Heart right ventricle (tissue), 16 donors: ENCODE results near the gene SPRR2A. TPM values are rescaled to one million over a fixed set of nuclear protein-coding genes. Genes with fewer than 3 reads are reported as not detected.
"Not testable (repeated sequence)": the region's sequence is repeated elsewhere in the genome, so short reads cannot be mapped to it uniquely, and the experiment has no call there.

Experiments used
- ATAC-seq, 8 donors: fragments of 200-7000 bp; cut with Tn5 transposase; one replicate each; pipeline ENCODE4 v1.9.1; 2020; ENCODE audit warnings: mild to moderate bottlenecking in 8 of 8, moderate library complexity in 8 of 8, moderate number of reproducible peaks in 1 of 8
- DNase-seq, 2 donors: peaks; one replicate each; pipeline ENCODE4 v3.0.0-alpha.2; 2020
- H3K27ac ChIP-seq, 10 donors: fragments of 200-600 bp; sonication (generic) in 2 of 10; one replicate each; pipeline versions ENCODE4 v1.5.0 to v1.8.0; 2020 to 2022; ENCODE audit warnings: mild to moderate bottlenecking in 3 of 10
- H3K27me3 ChIP-seq, 7 donors: fragments of 200-600 bp; one replicate each; pipeline ENCODE4 v1.8.0; 2021 to 2022; ENCODE audit warnings: mild to moderate bottlenecking in 2 of 7
- H3K36me3 ChIP-seq, 9 donors: fragments of 200-600 bp; sonication (generic) in 1 of 9; one replicate each; pipeline versions ENCODE4 v1.5.0 to v1.8.0; 2020 to 2022; ENCODE audit warnings: mild to moderate bottlenecking in 2 of 9
- H3K4me1 ChIP-seq, 9 donors: fragments of 200-600 bp; sonication (generic) in 1 of 9; one replicate each; pipeline versions ENCODE4 v1.5.0 to v1.8.0; 2020 to 2022; ENCODE audit warnings: mild to moderate bottlenecking in 4 of 9
- H3K4me3 ChIP-seq, 10 donors: fragments of 200-600 bp; sonication (generic) in 2 of 10; one replicate each; pipeline versions ENCODE4 v1.5.0 to v1.8.0; 2020 to 2022; ENCODE audit warnings: mild to moderate bottlenecking in 7 of 10, moderate library complexity in 2 of 10
- H3K9me3 ChIP-seq, 11 donors: fragments of 200-600 bp in 10 of 11; sonication (generic) in 2 of 11; one replicate each; pipeline versions ENCODE4 v1.5.0 to v1.8.0; 2013 to 2022; ENCODE audit warnings: mild to moderate bottlenecking in 2 of 11, control low read depth in 1 of 11, moderate library complexity in 1 of 11
- WGBS, 2 donors: extraction: QIAGEN DNeasy Blood & Tissue Kit; methylation state at CpG; one replicate each; pipeline ENCODE4 v1.1.7; 2013; ENCODE audit warnings: inconsistent platforms in 1 of 2; 5-methylcytosine and 5-hydroxymethylcytosine counted together
- intact Hi-C, 10 donors: fragments of 100-400 bp; cut with DNase I; formaldehyde crosslinking; loops; one replicate each; pipeline versions ENCODE4 v1.11.1 to v1.14.2; 2022
- polyA plus RNA-seq, 2 donors: library from polyadenylated mRNA; stranded (reverse); fragments of 200-250 nt; gene quantifications; one replicate each; pipeline ENCODE4 v1.2.3, GENCODE V29; 2013
- total RNA-seq, 10 donors: library from RNA; stranded (reverse); fragmentation: NEBNext Ultra II Directional in 3 of 10; extraction: Animal tissue kit (Norgen Biotek cat#: 25700) in 3 of 10; gene quantifications; one replicate each; pipeline versions ENCODE4 v1.2.1 to v1.2.4, GENCODE V29; 2021 to 2023
- TF ChIP-seq, protein P1 (sequence below), 9 donors: fragments of 200-600 bp; sonication (generic) in 2 of 9; IDR thresholded peaks; one replicate each; pipeline versions ENCODE4 v1.5.0 to v1.8.0; 2021 to 2022; ENCODE audit warnings: antibody characterized with exemption in 9 of 9, mild to moderate bottlenecking in 5 of 9, moderate library complexity in 1 of 9
- donor health status: Arrhythmogenic right ventricular cardiomyopathy.
- donor health status: ischemic (EF 13 %, LVEDD 7.1; RV severe dilation, severe dysfunction).
- donor health status: healthy with polysubstance abuse.
- donor health status: DM: no; HTN: yes; CAD: no.
- donor health status: DM: no; HTN: no; CAD: no.
- donor health status: ischemic (EF 25% LVEDD 6.9; RV normal size, moderate dysfunction).
- donor health status: ischemic (EF 25% LVEDD 5.7; RV mildly dilated, moderate dysfunction).
- donor health status: healthy.
- donor health status: DM: yes; HTN: yes; CAD: no.
- donor health status: Ischemic cardiomyopathy.
- donor health status: ischemic (EF 35%, LVEDD 5.7; RV mildly dilated, moderate dysfunction).
- donor health status: nonischemic (EF 11% LVEDD 7.7; RV severe dilation, severe dysfunction).
- donor health status: DM: yes; HTN: yes; CAD: no.
- donor health status: PGD.
- donor health status: ischemic (EF 29% LVEDD 5.4; RV normal size, mild dysfunction).
- donor health status: nonischemic (EF 23%, LVEDD 6.1; RV moderate dilation, normal function).

Gene SPRR2A
- total and polyA plus RNA-seq, 12 donors: 0.35 TPM; not detected in 11

DNA sequence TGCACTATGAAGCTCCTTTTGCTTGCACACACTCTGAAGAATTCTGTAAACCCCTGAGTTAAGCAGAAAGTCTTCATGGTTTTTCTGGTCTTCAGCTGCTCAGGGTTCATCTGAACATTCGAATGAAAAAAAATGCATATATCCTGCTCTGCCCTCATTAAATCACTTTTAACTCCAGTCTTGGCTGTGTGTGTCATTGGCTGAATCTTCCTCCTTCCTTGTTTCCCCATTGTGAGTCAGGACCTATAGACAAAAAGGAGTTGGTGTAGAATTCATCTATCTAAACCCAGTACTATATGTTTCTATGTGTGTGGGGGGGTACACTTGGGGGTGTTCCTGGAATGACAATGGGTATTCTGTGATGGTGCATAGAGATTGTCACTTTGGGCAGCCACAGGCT lies 32.9 kb downstream of the SPRR2A start:
- DNase-seq: no peak
- TF ChIP-seq, protein P1, sequence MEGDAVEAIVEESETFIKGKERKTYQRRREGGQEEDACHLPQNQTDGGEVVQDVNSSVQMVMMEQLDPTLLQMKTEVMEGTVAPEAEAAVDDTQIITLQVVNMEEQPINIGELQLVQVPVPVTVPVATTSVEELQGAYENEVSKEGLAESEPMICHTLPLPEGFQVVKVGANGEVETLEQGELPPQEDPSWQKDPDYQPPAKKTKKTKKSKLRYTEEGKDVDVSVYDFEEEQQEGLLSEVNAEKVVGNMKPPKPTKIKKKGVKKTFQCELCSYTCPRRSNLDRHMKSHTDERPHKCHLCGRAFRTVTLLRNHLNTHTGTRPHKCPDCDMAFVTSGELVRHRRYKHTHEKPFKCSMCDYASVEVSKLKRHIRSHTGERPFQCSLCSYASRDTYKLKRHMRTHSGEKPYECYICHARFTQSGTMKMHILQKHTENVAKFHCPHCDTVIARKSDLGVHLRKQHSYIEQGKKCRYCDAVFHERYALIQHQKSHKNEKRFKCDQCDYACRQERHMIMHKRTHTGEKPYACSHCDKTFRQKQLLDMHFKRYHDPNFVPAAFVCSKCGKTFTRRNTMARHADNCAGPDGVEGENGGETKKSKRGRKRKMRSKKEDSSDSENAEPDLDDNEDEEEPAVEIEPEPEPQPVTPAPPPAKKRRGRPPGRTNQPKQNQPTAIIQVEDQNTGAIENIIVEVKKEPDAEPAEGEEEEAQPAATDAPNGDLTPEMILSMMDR (IDR thresholded peaks at IDR 0.05): no peak
- Histone ChIP-seq H3K27ac (no peak overlapping the region), H3K36me3 (no peaks in the 10 kb centered on the region), H3K9me3 (peaks cover 0 to 4% (median 0%) of the 10 kb centered on the region in 11 donors), H3K27me3 (peaks cover 0 to 2% (median 0%) of the 10 kb centered on the region in 7 donors), H3K4me1 (no peaks in the 10 kb centered on the region), H3K4me3 (no peak overlapping the region)
- intact Hi-C loops: no loop called here
- 79 to 84% methylated on average over 1 of the region's 1 CpG for WGBS, 2 donors
- no peak for ATAC-seq

DNA sequence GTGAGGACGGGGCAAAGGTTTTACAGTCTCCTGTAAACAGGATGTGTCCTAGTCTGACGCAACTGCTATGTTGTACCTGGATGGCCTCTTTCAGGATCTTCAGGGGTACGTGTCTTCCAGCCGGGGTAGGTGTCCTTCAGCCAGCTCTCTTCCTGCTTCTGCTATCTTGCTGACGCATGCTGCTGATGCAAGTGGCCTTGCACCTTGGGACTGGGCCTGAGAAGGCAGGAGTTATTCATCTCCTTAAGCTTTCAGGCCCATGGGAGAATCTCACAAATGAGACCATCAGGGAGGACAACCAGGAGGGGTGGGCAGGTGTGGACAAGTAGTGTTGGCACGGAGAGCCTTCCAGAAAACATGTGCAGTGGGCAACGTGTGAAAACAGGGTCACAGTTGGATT lies 34.2 kb downstream of the SPRR2A start:
- Histone ChIP-seq H3K9me3 (no peaks in the 10 kb centered on the region), H3K4me3 (no peak overlapping the region), H3K27ac (no peak overlapping the region), H3K4me1 (no peaks in the 10 kb centered on the region), H3K36me3 (no peaks in the 10 kb centered on the region), H3K27me3 (no peaks in the 10 kb centered on the region)
- TF ChIP-seq, protein P1 (IDR thresholded peaks at IDR 0.05): no peak
- no peak for DNase-seq
- ATAC-seq: no peak
- intact Hi-C loops: no loop called here
- 81 to 82% methylated on average over 7 of the region's 7 CpGs for WGBS, 2 donors

DNA sequence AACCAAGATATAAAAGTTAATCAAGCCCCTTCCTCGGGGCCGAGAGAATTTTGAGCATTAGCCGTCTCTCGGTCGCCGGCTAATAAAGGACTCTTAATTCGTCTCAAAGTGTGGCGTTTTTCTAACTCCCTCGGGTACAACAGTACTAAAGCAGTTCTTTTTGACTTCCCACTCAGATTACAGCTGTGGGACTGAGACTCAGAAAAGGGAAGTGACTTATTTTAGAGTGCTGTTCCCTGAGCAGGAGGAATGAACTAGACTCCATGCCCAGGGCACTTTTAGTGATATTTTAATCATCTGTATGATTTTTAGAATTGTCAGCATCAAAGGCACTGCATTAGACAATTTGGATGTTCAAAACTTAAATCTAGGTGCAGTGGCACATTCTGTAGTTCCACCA lies 35.0 kb downstream of the SPRR2A start:
- H3K9me3 ChIP-seq, intact Hi-C loops, DNase-seq, H3K4me3 ChIP-seq, H3K4me1 ChIP-seq, H3K27ac ChIP-seq, ATAC-seq, H3K36me3 ChIP-seq, H3K27me3 ChIP-seq: not testable (repeated sequence)
- WGBS, 2 donors: 38 to 50% methylated on average over 9 of the region's 9 CpGs

DNA sequence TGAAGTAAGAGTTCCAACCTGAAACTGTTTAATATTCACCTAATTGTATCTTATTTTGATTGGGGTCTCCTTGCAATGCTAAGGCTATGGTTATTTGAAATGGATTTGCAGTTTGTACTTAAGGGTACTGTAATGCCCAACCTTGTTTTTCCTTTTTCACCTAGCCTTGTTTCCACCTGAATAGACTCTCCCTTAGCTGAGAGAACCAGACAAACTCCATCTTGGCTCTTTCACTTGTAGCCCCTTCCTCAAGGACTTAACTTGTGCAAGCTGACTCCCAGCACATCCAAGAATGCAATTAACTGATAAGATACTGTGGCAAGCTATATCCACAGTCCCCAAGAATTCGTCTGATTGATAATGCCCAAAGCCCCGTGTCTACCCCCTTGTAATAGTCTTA lies 35.5 kb downstream of the SPRR2A start:
- DNase-seq, ATAC-seq, H3K27me3 ChIP-seq, H3K27ac ChIP-seq, H3K4me1 ChIP-seq, intact Hi-C loops, H3K4me3 ChIP-seq, H3K36me3 ChIP-seq, H3K9me3 ChIP-seq: not testable (repeated sequence)
- whole genome bisulfite sequencing, 2 donors: 5% methylated on average over 2 of the region's 2 CpGs

DNA sequence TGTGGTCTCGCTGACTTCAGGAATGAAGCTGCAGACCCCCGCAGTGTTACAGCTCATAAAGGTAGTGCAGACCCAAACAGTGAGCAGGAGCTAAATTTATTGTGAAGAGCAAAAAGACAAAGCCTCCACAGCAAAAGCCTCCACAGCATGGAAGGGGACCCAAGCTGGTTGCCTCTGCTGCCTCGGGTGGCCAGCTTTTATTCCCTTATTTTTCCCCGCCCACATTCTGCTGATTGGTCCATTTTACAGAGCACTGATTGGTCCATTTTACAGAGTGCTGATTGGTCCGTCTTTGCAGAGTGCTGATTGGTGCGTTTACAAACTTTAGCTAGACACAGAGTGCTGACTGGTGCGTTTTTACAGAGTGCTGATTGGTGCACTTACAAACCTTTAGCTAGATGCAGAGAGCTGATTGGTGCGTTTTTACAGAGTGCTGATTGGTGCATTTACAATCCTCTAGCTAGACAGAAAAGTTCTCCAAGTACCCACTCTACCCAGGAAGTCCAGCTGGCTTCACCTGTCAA lies 46.0 kb downstream of the SPRR2A start:
- H3K9me3 ChIP-seq, DNase-seq, H3K27me3 ChIP-seq, H3K36me3 ChIP-seq, H3K4me3 ChIP-seq, H3K4me1 ChIP-seq, ATAC-seq, H3K27ac ChIP-seq, intact Hi-C loops: not testable (repeated sequence)
- WGBS, 2 donors: 78 to 81% methylated on average over 8 of the region's 8 CpGs

Other genes starting within 250 kb of the SPRR2A start
- gene LCE1B, start 245.5 kb downstream of the SPRR2A start, total RNA-seq: not detected
- not detected for gene LCE1B, start 245.5 kb downstream of the SPRR2A start, polyA plus RNA-seq
- gene LCE1A, start 230.0 kb downstream of the SPRR2A start, total RNA-seq: not detected
- not detected for gene LCE1A, start 230.0 kb downstream of the SPRR2A start, polyA plus RNA-seq
- not detected for gene LCE6A, start 214.7 kb downstream of the SPRR2A start, total RNA-seq
- not detected for gene LCE6A, start 214.7 kb downstream of the SPRR2A start, polyA plus RNA-seq
- not detected for gene LCE7A, start 197.5 kb downstream of the SPRR2A start, total RNA-seq
- not detected for gene LCE7A, start 197.5 kb downstream of the SPRR2A start, polyA plus RNA-seq
- not detected for gene SMCP, start 179.2 kb downstream of the SPRR2A start, total RNA-seq
- gene SMCP, start 179.2 kb downstream of the SPRR2A start, polyA plus RNA-seq: not detected
- gene IVL, start 149.0 kb downstream of the SPRR2A start, total RNA-seq: not detected
- gene IVL, start 149.0 kb downstream of the SPRR2A start, polyA plus RNA-seq: under 1 TPM in 1 of 2 donors, not detected in 1; 0.06 TPM
- gene SPRR5, start 110.3 kb downstream of the SPRR2A start, total RNA-seq: not detected
- not detected for gene SPRR5, start 110.3 kb downstream of the SPRR2A start, polyA plus RNA-seq
- not detected for gene SPRR4, start 86.9 kb downstream of the SPRR2A start, total RNA-seq
- not detected for gene SPRR4, start 86.9 kb downstream of the SPRR2A start, polyA plus RNA-seq
- gene SPRR1A, start 73.4 kb downstream of the SPRR2A start, total RNA-seq: not detected
- gene SPRR1A, start 73.4 kb downstream of the SPRR2A start, polyA plus RNA-seq: not detected
- gene SPRR3, start 55.8 kb downstream of the SPRR2A start, total RNA-seq: not detected
- 1 to 10 TPM in 1 of 2 donors, not detected in 1; 2.6 TPM for gene SPRR3, start 55.8 kb downstream of the SPRR2A start, polyA plus RNA-seq
- gene SPRR1B, start 26.3 kb downstream of the SPRR2A start, total RNA-seq: not detected
- under 1 TPM in 1 of 2 donors, not detected in 1; 0.30 TPM for gene SPRR1B, start 26.3 kb downstream of the SPRR2A start, polyA plus RNA-seq
- not detected for gene SPRR2D, start 16.4 kb downstream of the SPRR2A start, total RNA-seq
- gene SPRR2D, start 16.4 kb downstream of the SPRR2A start, polyA plus RNA-seq: under 1 TPM in 1 of 2 donors, not detected in 1; 0.14 TPM
- gene SPRR2B, start 14.1 kb upstream of the SPRR2A start, total RNA-seq: not detected
- not detected for gene SPRR2B, start 14.1 kb upstream of the SPRR2A start, polyA plus RNA-seq
- not detected for gene SPRR2E, start 37.0 kb upstream of the SPRR2A start, total RNA-seq
- under 1 TPM in 1 of 2 donors, not detected in 1; 0.22 TPM for gene SPRR2E, start 37.0 kb upstream of the SPRR2A start, polyA plus RNA-seq
- not detected for gene SPRR2F, start 56.0 kb upstream of the SPRR2A start, total RNA-seq
- gene SPRR2F, start 56.0 kb upstream of the SPRR2A start, polyA plus RNA-seq: not detected
- gene SPRR2G, start 93.4 kb upstream of the SPRR2A start, total RNA-seq: not detected
- not detected for gene SPRR2G, start 93.4 kb upstream of the SPRR2A start, polyA plus RNA-seq
- not detected for gene LELP1, start 145.9 kb upstream of the SPRR2A start, total RNA-seq
- not detected for gene LELP1, start 145.9 kb upstream of the SPRR2A start, polyA plus RNA-seq
- not detected for gene PRR9, start 160.1 kb upstream of the SPRR2A start, total RNA-seq
- not detected for gene PRR9, start 160.1 kb upstream of the SPRR2A start, polyA plus RNA-seq
- not detected for gene LORICRIN, start 202.2 kb upstream of the SPRR2A start, total RNA-seq
- not detected for gene LORICRIN, start 202.2 kb upstream of the SPRR2A start, polyA plus RNA-seq